ENCODE results near the gene SEMA4F. TPM values are rescaled to one million over a fixed set of nuclear protein-coding genes. Genes with fewer than 3 reads are reported as not detected.

The SEMA4F gene
- total RNA-seq, 2 experiments from 2014 or later: 2.3 to 3.3 TPM

DNA sequence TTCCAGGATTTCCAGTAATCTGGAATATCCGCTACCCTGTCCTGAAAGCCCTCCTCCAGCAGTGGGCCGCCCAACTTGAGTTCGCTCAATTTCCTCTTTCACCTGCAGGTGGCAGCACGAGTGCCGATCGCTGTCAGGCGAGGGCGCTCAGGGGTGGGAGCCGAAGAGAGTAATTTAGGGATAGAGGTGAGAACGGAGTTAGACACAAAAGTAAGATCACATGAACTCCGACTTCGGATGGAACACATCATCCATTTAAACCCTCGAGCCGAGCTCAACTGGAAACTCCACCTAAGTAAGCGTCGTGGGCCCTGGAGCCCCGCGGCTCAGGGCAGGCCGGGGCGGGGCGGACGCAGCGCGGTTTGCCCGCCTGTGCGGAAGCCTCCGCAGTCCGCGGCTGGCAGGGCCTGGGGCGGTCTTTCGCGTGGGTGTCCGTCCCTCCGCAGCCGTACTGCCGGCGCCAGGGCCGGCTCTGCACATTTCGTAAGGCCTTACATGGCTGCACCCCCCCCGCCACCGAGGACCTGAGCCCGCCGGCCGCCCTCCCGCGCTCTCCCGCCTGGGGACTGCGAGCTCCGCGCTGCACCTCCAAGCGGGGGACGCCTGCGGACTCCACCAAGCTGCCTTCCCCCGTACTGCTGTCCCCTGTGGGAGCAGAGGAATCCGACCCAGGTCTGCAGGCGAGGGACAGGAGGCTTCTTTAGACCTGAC is 61.2 kb downstream of the SEMA4F start:
- CTCF ChIA-PET (ENCODE audit: unreplicated experiment): no interaction called here
- Histone ChIP-seq H3K9me3 (ENCODE audit: low read length) (no peaks in the 10 kb centered on the region), H3K4me3 (ENCODE audit: low read depth, low read length, poor library complexity, severe bottlenecking) (no peak overlapping the region), H3K4me1 (ENCODE audit: insufficient read depth, low read length, poor library complexity, severe bottlenecking) (no peaks in the 10 kb centered on the region), H2AFZ (ENCODE audit: low read length) (no peak overlapping the region), H3K9me2 (ENCODE audit: insufficient read depth, low read length) (no peaks in the 10 kb centered on the region), H3K36me3 (ENCODE audit: insufficient read depth, low read length) (no peaks in the 10 kb centered on the region), H3K27ac (ENCODE audit: low read depth, low read length, poor library complexity, severe bottlenecking) (no peak overlapping the region), H3K79me2 (ENCODE audit: insufficient read depth, low read depth, low read length) (no peaks in the 10 kb centered on the region), H3K4me2 (ENCODE audit: low read length) (peak overlapping the region; percentile 38; the same call in 1 of the 2 replicates), H4K20me1 (ENCODE audit: insufficient read depth, low read length) (no peaks in the 10 kb centered on the region)
- DNase-seq (ENCODE audit: low spot score): peak; percentile 64
- POLR2A ChIA-PET: interaction anchor here (0.6 kb wide), 1 partner anchor 62 kb away, joined by 4 read pairs; no protein-coding TSS in a partner anchor
- intact Hi-C loops (cut with micrococcal nuclease; ENCODE audit: unreplicated experiment): loop anchor here (1.0 to 5.0 kb wide), 2 partner anchors 97 to 161 kb away; no protein-coding TSS in a partner anchor
- no TSS peak for BruUV-seq (replicated peaks)
- TF ChIP-seq EZH2phosphoT487 (IDR thresholded peaks at IDR 0.05; ENCODE audit: borderline replicate concordance, low read depth, low read length): no peak
- TF ChIP-seq, protein P1, sequence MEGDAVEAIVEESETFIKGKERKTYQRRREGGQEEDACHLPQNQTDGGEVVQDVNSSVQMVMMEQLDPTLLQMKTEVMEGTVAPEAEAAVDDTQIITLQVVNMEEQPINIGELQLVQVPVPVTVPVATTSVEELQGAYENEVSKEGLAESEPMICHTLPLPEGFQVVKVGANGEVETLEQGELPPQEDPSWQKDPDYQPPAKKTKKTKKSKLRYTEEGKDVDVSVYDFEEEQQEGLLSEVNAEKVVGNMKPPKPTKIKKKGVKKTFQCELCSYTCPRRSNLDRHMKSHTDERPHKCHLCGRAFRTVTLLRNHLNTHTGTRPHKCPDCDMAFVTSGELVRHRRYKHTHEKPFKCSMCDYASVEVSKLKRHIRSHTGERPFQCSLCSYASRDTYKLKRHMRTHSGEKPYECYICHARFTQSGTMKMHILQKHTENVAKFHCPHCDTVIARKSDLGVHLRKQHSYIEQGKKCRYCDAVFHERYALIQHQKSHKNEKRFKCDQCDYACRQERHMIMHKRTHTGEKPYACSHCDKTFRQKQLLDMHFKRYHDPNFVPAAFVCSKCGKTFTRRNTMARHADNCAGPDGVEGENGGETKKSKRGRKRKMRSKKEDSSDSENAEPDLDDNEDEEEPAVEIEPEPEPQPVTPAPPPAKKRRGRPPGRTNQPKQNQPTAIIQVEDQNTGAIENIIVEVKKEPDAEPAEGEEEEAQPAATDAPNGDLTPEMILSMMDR (conservative IDR thresholded peaks at IDR 0.05; ENCODE audit: low read length): peak; percentile 97

- TF ChIP-seq, protein P1 (conservative IDR thresholded peaks at IDR 0.05; ENCODE audit: low read length): no peak
- TF ChIP-seq EZH2phosphoT487 (IDR thresholded peaks at IDR 0.05; ENCODE audit: borderline replicate concordance, low read depth, low read length): no peak
- Histone ChIP-seq H3K79me2 (ENCODE audit: insufficient read depth, low read depth, low read length) (no peaks in the 10 kb centered on the region), H3K27ac (ENCODE audit: low read depth, low read length, poor library complexity, severe bottlenecking) (no peak overlapping the region), H3K9me3 (ENCODE audit: low read length) (no peaks in the 10 kb centered on the region), H3K4me1 (ENCODE audit: insufficient read depth, low read length, poor library complexity, severe bottlenecking) (no peaks in the 10 kb centered on the region), H4K20me1 (ENCODE audit: insufficient read depth, low read length) (no peaks in the 10 kb centered on the region), H3K9me2 (ENCODE audit: insufficient read depth, low read length) (no peaks in the 10 kb centered on the region), H2AFZ (ENCODE audit: low read length) (no peak overlapping the region), H3K36me3 (ENCODE audit: insufficient read depth, low read length) (no peaks in the 10 kb centered on the region), H3K4me3 (ENCODE audit: low read depth, low read length, poor library complexity, severe bottlenecking) (no peak overlapping the region), H3K4me2 (ENCODE audit: low read length) (no peak overlapping the region)
- ChIA-PET CTCF (ENCODE audit: unreplicated experiment) (no interaction called here), POLR2A (no interaction called here)
- no TSS peak for BruUV-seq (replicated peaks)
- intact Hi-C loops (cut with micrococcal nuclease; ENCODE audit: unreplicated experiment): loop anchor here (1.0 to 5.0 kb wide), 2 partner anchors 96 to 160 kb away; no protein-coding TSS in a partner anchor
- no peak for DNase-seq (ENCODE audit: low spot score)
These were observed 61.8 kb downstream of the SEMA4F start for GRCh38 chr2:74715880-74716279.

GRCh38 chr2:74719066-74719465 is 65.0 kb downstream of the SEMA4F start:
- ChIA-PET CTCF (ENCODE audit: unreplicated experiment) (no interaction called here), POLR2A (interaction anchor here (0.7 kb wide), 1 partner anchor 841 kb away, joined by 5 read pairs; no protein-coding TSS in a partner anchor)
- DNase-seq (ENCODE audit: low spot score): no peak
- no peaks in the 10 kb centered on the region for H3K36me3 ChIP-seq (ENCODE audit: insufficient read depth, low read length)
- no peaks in the 10 kb centered on the region for H3K79me2 ChIP-seq (ENCODE audit: insufficient read depth, low read depth, low read length)
- intact Hi-C loops (cut with micrococcal nuclease; ENCODE audit: unreplicated experiment): loop anchor here (5.0 kb wide), 1 partner anchor 93 kb away; no protein-coding TSS in a partner anchor
- TF ChIP-seq, protein P1 (conservative IDR thresholded peaks at IDR 0.05; ENCODE audit: low read length): no peak
- TF ChIP-seq EZH2phosphoT487 (IDR thresholded peaks at IDR 0.05; ENCODE audit: borderline replicate concordance, low read depth, low read length): no peak
- H3K4me3 ChIP-seq (ENCODE audit: low read depth, low read length, poor library complexity, severe bottlenecking): no peak overlapping the region
- no peaks in the 10 kb centered on the region for H3K9me2 ChIP-seq (ENCODE audit: insufficient read depth, low read length)
- no peaks in the 10 kb centered on the region for H3K9me3 ChIP-seq (ENCODE audit: low read length)
- H3K27ac ChIP-seq (ENCODE audit: low read depth, low read length, poor library complexity, severe bottlenecking): no peak overlapping the region
- no peaks in the 10 kb centered on the region for H3K4me1 ChIP-seq (ENCODE audit: insufficient read depth, low read length, poor library complexity, severe bottlenecking)
- no TSS peak for BruUV-seq (replicated peaks)
- H2AFZ ChIP-seq (ENCODE audit: low read length): no peak overlapping the region
- H3K4me2 ChIP-seq (ENCODE audit: low read length): no peak overlapping the region
- no peaks in the 10 kb centered on the region for H4K20me1 ChIP-seq (ENCODE audit: insufficient read depth, low read length)
